Mucosa of rectum (tissue), 2 donors: ENCODE results near the gene ME3.

ENCODE experiments used
- H3K27ac ChIP-seq, 2 donors: one replicate each; pipeline ENCODE4 v1.7.0; 2013; ENCODE audit warnings: inconsistent platforms in 2 of 2, low read depth in 2 of 2, low read length in 2 of 2
- H3K27me3 ChIP-seq, 2 donors: one replicate each; pipeline ENCODE4 v1.7.0; 2013; ENCODE audit warnings: low read length in 2 of 2; ENCODE audit not compliant: control insufficient read depth in 2 of 2, insufficient read depth in 2 of 2
- H3K36me3 ChIP-seq, 2 donors: one replicate each; pipeline ENCODE4 v1.7.0; 2013; ENCODE audit warnings: low read length in 2 of 2; ENCODE audit not compliant: control insufficient read depth in 2 of 2, insufficient read depth in 2 of 2
- H3K4me1 ChIP-seq, 2 donors: one replicate each; pipeline ENCODE4 v1.7.0; 2013; ENCODE audit warnings: low read length in 2 of 2, mild to moderate bottlenecking in 1 of 2; ENCODE audit not compliant: control insufficient read depth in 2 of 2, insufficient read depth in 2 of 2
- H3K4me3 ChIP-seq, 2 donors: one replicate each; pipeline ENCODE4 v1.7.0; 2013; ENCODE audit warnings: low read length in 2 of 2
- H3K9ac ChIP-seq, 2 donors: one replicate each; pipeline ENCODE4 v1.7.0; 2013; ENCODE audit warnings: low read length in 2 of 2, low read depth in 1 of 2, mild to moderate bottlenecking in 1 of 2
- H3K9me3 ChIP-seq, 2 donors: one replicate each; pipeline ENCODE4 v1.7.0; 2013; ENCODE audit warnings: low read length in 2 of 2; ENCODE audit not compliant: control insufficient read depth in 2 of 2
- donor health status: healthy.
- donor health status: Normal muscosa, but diverticular disease.

The ME3 gene

GRCh38 chr11:86676533-86677154 lies 4.2 kb upstream of the ME3 start:
- H3K27ac ChIP-seq: peak overlapping the region; percentile 78 to 89

GRCh38 chr11:86676010-86676409 lies 3.6 kb upstream of the ME3 start:
- Histone ChIP-seq H3K9me3 (no peaks in the 10 kb centered on the region), H3K27ac (peak overlapping the region; percentile 78 to 89), H3K36me3 (no peaks in the 10 kb centered on the region), H3K4me1 (peaks cover 24 to 45% of the 10 kb centered on the region in 2 donors), H3K9ac (no peak overlapping the region), H3K27me3 (no peaks in the 10 kb centered on the region), H3K4me3 (no peak overlapping the region)

More at GRCh38 chr11:86676533-86677154, 4.2 kb upstream of the ME3 start:
- Histone ChIP-seq H3K9ac (no peak overlapping the region), H3K4me3 (no peak overlapping the region), H3K36me3 (no peaks in the 10 kb centered on the region), H3K4me1 (peaks cover 24 to 42% of the 10 kb centered on the region in 2 donors), H3K9me3 (no peaks in the 10 kb centered on the region), H3K27me3 (no peaks in the 10 kb centered on the region)

- H3K4me1 ChIP-seq: peaks cover 24 to 49% of the 10 kb centered on the region in 2 donors
- H3K27ac ChIP-seq: peak overlapping the region; percentile 78 to 89
Observed at GRCh38 chr11:86675017-86675416, 2.6 kb upstream of the ME3 start.

GRCh38 chr11:86673872-86674750 lies 1.7 kb upstream of the ME3 start:
- Histone ChIP-seq H3K27ac (peak overlapping the region; percentile 78 to 89), H3K36me3 (no peaks in the 10 kb centered on the region), H3K4me1 (peaks cover 24 to 49% of the 10 kb centered on the region in 2 donors), H3K4me3 (peak overlapping the region in 1 of 2 donors; percentile 25), H3K9me3 (no peaks in the 10 kb centered on the region), H3K9ac (peak overlapping the region; percentile 10 to 16), H3K27me3 (no peaks in the 10 kb centered on the region)

More at GRCh38 chr11:86675017-86675416, 2.6 kb upstream of the ME3 start:
- Histone ChIP-seq H3K9me3 (no peaks in the 10 kb centered on the region), H3K36me3 (no peaks in the 10 kb centered on the region), H3K27me3 (no peaks in the 10 kb centered on the region), H3K9ac (peak overlapping the region; percentile 10 to 16), H3K4me3 (no peak overlapping the region)

- peak overlapping the region; percentile 78 to 89 for H3K27ac ChIP-seq
- peak overlapping the region; percentile 77 to 91 for H3K9ac ChIP-seq
- H3K4me3 ChIP-seq: peak overlapping the region in 1 of 2 donors; percentile 83
Observed at GRCh38 chr11:86673055-86673843, 833 bp upstream of the ME3 start.

GRCh38 chr11:86671531-86672006 lies 847 bp downstream of the ME3 start:
- H3K4me1 ChIP-seq: peaks cover 21 to 46% of the 10 kb centered on the region in 2 donors
- peak overlapping the region; percentile 64 to 83 for H3K4me3 ChIP-seq
- no peaks in the 10 kb centered on the region for H3K36me3 ChIP-seq
- peak overlapping the region; percentile 81 to 89 for H3K27ac ChIP-seq
- H3K9ac ChIP-seq: peak overlapping the region; percentile 77 to 91
- no peaks in the 10 kb centered on the region for H3K9me3 ChIP-seq
- no peaks in the 10 kb centered on the region for H3K27me3 ChIP-seq

More at GRCh38 chr11:86673055-86673843, 833 bp upstream of the ME3 start:
- no peaks in the 10 kb centered on the region for H3K9me3 ChIP-seq
- H3K36me3 ChIP-seq: no peaks in the 10 kb centered on the region
- no peaks in the 10 kb centered on the region for H3K27me3 ChIP-seq
- H3K4me1 ChIP-seq: peaks cover 24 to 49% of the 10 kb centered on the region in 2 donors

GRCh38 chr11:86670911-86671310 lies 1.5 kb downstream of the ME3 start:
- H3K36me3 ChIP-seq: no peaks in the 10 kb centered on the region
- peak overlapping the region; percentile 77 to 91 for H3K9ac ChIP-seq
- H3K4me3 ChIP-seq: peak overlapping the region; percentile 64 to 83
- peak overlapping the region; percentile 81 to 89 for H3K27ac ChIP-seq
- H3K4me1 ChIP-seq: peaks cover 14 to 41% of the 10 kb centered on the region in 2 donors
- no peaks in the 10 kb centered on the region for H3K9me3 ChIP-seq
- no peaks in the 10 kb centered on the region for H3K27me3 ChIP-seq

GRCh38 chr11:86670181-86670580 lies 2.2 kb downstream of the ME3 start:
- Histone ChIP-seq H3K4me1 (peaks cover 7 to 35% of the 10 kb centered on the region in 2 donors), H3K4me3 (peak overlapping the region in 1 of 2 donors; percentile 8), H3K27me3 (no peaks in the 10 kb centered on the region), H3K36me3 (no peaks in the 10 kb centered on the region), H3K27ac (peak overlapping the region in 1 of 2 donors; percentile 10), H3K9me3 (no peaks in the 10 kb centered on the region), H3K9ac (no peak overlapping the region)

GRCh38 chr11:86669424-86669823 lies 3.0 kb downstream of the ME3 start:
- H3K27ac ChIP-seq: no peak overlapping the region
- H3K4me1 ChIP-seq: peaks cover under 1 to 28% of the 10 kb centered on the region in 2 donors
- no peaks in the 10 kb centered on the region for H3K9me3 ChIP-seq
- no peaks in the 10 kb centered on the region for H3K36me3 ChIP-seq
- H3K9ac ChIP-seq: no peak overlapping the region
- no peak overlapping the region for H3K4me3 ChIP-seq
- no peaks in the 10 kb centered on the region for H3K27me3 ChIP-seq
